D341Med (cell line): ENCODE results near the gene PLAC8.
"Not testable (repeated sequence)": the region's sequence is repeated elsewhere in the genome, so short reads cannot be mapped to it uniquely, and the experiment has no call there.

ENCODE experiments used
- DNase-seq: peaks from one replicate; pipeline ENCODE4 v3.0.0; 2012; ENCODE audit warnings: low spot score

PLAC8 gene

GRCh38 chr4:83112231-83112630, 2.3 kb downstream of the PLAC8 start:
- no peak for DNase-seq

DNA sequence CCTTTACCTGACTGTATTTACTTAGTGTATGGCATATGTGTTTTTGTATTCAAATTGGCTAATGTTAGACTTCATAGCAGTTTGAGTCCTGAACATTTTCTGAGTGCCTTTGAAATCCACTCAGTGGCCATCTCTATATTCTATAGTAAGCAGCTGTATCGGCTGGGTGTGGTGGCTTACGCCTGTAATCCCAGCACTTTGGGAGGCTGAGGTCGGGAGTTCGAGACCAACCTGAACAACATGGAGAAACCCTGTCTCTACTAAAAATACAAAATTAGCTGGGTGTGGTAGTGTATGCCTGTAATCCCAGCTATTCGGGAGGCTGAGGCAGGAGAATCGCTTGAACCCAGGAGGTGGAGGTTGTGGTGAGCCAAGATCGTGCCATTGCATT, 2.8 kb downstream of the PLAC8 start:
- DNase-seq = not testable (repeated sequence)

- no peak for DNase-seq
These were observed 3.4 kb downstream of the PLAC8 start for GRCh38 chr4:83110970-83111750.

- DNase-seq = peak; percentile 89
These were observed 4.1 kb downstream of the PLAC8 start for GRCh38 chr4:83110223-83110945.

- DNase-seq = peak; percentile 86
These were observed 4.9 kb downstream of the PLAC8 start for GRCh38 chr4:83109480-83110222.

GRCh38 chr4:83108101-83108861, 6.2 kb downstream of the PLAC8 start:
- no peak for DNase-seq

GRCh38 chr4:83107631-83108030, 6.9 kb downstream of the PLAC8 start:
- no peak for DNase-seq

- no peak for DNase-seq
These were observed 9.5 kb downstream of the PLAC8 start for GRCh38 chr4:83104991-83105390.

GRCh38 chr4:83096397-83096796, 18.1 kb downstream of the PLAC8 start:
- DNase-seq = no peak

GRCh38 chr4:83093060-83093640, 21.4 kb downstream of the PLAC8 start:
- no peak for DNase-seq

DNA sequence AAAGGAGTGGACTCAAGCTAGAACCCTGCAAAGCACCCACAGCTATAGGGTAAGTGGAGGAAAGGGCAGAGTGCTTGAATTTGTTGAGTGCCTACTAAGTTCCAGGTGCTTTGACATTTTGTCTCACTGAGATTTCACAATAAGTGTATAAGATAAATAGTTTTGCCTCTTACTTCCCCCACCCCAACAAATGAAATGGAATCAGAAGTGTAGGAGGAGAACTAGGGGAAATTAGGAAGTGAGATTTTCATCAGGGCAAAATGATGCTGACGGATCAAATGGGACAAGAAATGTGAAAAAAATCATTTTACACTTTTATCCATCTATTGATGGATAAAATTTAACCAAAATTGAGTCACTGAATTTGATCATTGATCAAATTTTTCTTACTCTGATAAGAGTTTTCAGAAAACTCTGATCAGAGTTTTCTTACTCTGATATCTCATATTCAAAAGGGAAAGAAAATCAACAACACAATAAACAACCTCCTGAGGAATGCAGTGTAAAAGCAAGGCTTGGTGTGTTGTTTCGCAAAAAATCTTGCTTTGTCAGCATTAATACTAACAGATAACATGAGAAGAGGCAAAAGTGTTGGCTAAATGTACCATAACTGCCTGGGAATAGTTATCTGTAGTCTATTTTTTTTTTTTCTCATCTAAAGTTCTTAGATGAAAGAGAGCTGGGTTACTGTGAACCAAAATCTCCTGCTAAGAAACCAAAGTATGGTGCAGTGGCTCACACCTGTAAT, 24.9 kb downstream of the PLAC8 start:
- DNase-seq = no peak

GRCh38 chr4:83084956-83085355, 29.6 kb downstream of the PLAC8 start:
- not testable (repeated sequence) for DNase-seq

GRCh38 chr4:83083925-83084475, 30.5 kb downstream of the PLAC8 start:
- DNase-seq = no peak

- DNase-seq = no peak
These were observed 31.8 kb downstream of the PLAC8 start for GRCh38 chr4:83082777-83083176.

GRCh38 chr4:83080561-83080960, 34.0 kb downstream of the PLAC8 start:
- no peak for DNase-seq

GRCh38 chr4:83075311-83076095, 39.0 kb downstream of the PLAC8 start:
- no peak for DNase-seq

- not testable (repeated sequence) for DNase-seq
These were observed 39.7 kb downstream of the PLAC8 start for GRCh38 chr4:83074783-83075182.

GRCh38 chr4:83074086-83074704, 40.3 kb downstream of the PLAC8 start:
- DNase-seq = peak; percentile 63

- no peak for DNase-seq
These were observed 43.4 kb downstream of the PLAC8 start for GRCh38 chr4:83071116-83071515.
